ENCODE measurements around the gene FBLN7. TPM values are rescaled to one million over a fixed set of nuclear protein-coding genes. Genes with fewer than 3 reads are reported as not detected.

The FBLN7 gene
- total and polyA plus RNA-seq, 2 experiments from 2014 or later: 0.11 to 1.6 TPM

DNA sequence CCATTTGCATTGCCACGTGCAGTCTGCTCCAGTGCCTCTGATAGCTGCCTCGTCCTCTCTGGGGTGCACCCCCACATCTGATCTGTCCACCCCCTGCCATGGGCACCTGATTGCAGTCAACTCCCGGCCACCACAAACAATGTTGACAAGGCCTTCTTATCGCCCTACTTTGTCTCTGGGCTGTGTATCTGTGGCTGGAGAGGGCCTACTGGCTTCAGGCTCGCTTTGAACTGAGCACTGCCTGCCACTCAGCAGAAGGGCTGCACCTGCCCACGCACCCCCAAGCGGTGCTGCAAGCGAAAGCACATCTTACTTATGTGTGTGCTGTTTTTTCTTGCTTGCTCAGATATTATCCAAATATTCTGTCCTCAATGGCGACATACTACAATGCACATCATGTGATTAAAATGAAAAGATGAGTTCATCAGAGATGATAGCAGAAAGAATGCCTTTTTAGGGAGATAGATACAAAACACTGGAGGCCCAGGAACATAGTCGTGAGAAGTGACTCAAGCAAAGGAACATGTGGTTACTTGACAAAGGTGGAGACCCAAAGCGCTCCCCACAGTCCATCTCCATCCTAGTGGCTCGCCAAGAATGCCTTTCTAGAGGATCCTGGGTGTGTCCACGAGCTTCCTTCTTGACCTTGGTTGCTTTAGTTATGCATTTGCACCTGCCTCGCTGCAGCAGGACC, 28.8 kb downstream of the FBLN7 start:
- peaks cover 13% of the 10 kb centered on the region for H3K4me1 ChIP-seq (ENCODE audit: insufficient read depth)
- no peaks in the 10 kb centered on the region for H3K79me2 ChIP-seq (ENCODE audit: insufficient read depth)
- H4K20me1 ChIP-seq (ENCODE audit: insufficient read depth): no peaks in the 10 kb centered on the region
- DNase-seq: no peak
- H3K4me3 ChIP-seq: no peak overlapping the region
- WGBS, 2 experiments (ENCODE audit: low coverage in 1 of 2, low lambda C conversion rate in 2 of 2, missing lambda C conversion rate in 2 of 2): 81 to 84% methylated on average over 14 of the region's 14 CpGs
- no peaks in the 10 kb centered on the region for H3K27me3 ChIP-seq (replicated peaks; ENCODE audit: insufficient read depth)
- TF ChIP-seq EZH2phosphoT487 (IDR thresholded peaks at IDR 0.05; ENCODE audit: insufficient read depth, low read depth): no peak
- TF ChIP-seq EZH2 (IDR thresholded peaks at IDR 0.05; ENCODE audit: insufficient read depth, poor library complexity, severe bottlenecking): no peak
- H3K27ac ChIP-seq: no peak overlapping the region
- no peaks in the 10 kb centered on the region for H3K9me2 ChIP-seq (ENCODE audit: insufficient read depth)
- H2AFZ ChIP-seq: no peak overlapping the region
- no peak overlapping the region for H3K9ac ChIP-seq
- no peak overlapping the region for H3K4me2 ChIP-seq (ENCODE audit: unreplicated experiment)
- H3K36me3 ChIP-seq (ENCODE audit: low read depth): no peaks in the 10 kb centered on the region
- H3K9me3 ChIP-seq (ENCODE audit: low read depth): no peaks in the 10 kb centered on the region
- H3F3A ChIP-seq (ENCODE audit: insufficient read depth): 0 out of 2 replicates have a peak, but pooled peaks cover 6% of the 10 kb centered on the region
- in situ Hi-C loops (cut with MboI): no loop called here

DNA sequence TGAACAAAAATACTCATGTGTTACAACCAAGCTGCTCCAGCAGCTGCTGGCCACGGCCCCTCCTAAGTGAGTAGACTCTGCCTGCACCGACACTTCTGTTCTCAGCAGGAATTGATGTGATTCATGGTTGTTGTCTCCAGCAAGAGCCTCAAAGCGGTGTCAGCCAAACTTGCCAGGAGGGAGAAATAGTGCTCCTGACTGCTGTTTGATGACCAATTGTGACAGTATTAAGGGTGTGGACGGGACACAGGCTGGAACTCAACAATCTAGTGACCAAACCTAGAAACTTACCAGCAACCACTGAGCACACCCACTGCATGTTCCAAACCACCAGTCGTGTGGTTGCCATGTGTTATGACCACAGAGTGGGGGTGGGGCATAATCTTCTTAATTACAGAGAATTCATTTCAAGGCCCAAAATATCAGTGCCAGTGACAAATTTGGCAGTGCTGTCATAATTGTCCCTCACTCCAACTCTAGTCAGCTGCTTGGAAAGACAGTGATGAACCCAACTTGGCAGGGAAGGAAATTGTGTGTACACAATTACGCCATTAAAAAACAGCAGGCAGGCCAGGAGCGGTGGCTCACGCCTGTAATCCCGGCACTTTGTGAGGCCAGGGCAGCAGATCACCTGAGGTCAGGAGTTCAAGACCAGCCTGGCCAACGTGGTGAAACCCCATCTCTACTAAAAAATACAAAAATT, 30.4 kb downstream of the FBLN7 start:
- H3F3A ChIP-seq (ENCODE audit: insufficient read depth): 0 out of 2 replicates have a peak, but pooled peaks cover 6% of the 10 kb centered on the region
- no peaks in the 10 kb centered on the region for H4K20me1 ChIP-seq (ENCODE audit: insufficient read depth)
- H3K4me3 ChIP-seq: no peak overlapping the region
- no peaks in the 10 kb centered on the region for H3K9me2 ChIP-seq (ENCODE audit: insufficient read depth)
- WGBS, 2 experiments (ENCODE audit: low coverage in 1 of 2, low lambda C conversion rate in 2 of 2, missing lambda C conversion rate in 2 of 2): 19% methylated on average over 10 of the region's 10 CpGs
- no peaks in the 10 kb centered on the region for H3K36me3 ChIP-seq (ENCODE audit: low read depth)
- peak; percentile 83 for DNase-seq
- no peaks in the 10 kb centered on the region for H3K9me3 ChIP-seq (ENCODE audit: low read depth)
- peak overlapping the region; percentile 16 for H3K4me2 ChIP-seq (ENCODE audit: unreplicated experiment)
- peak overlapping the region; percentile 37 for H3K27ac ChIP-seq
- no peaks in the 10 kb centered on the region for H3K79me2 ChIP-seq (ENCODE audit: insufficient read depth)
- H3K4me1 ChIP-seq (ENCODE audit: insufficient read depth): peaks cover 13% of the 10 kb centered on the region
- H2AFZ ChIP-seq: 0 out of 2 replicates have a peak overlapping the region, but pooled peaks have one; percentile 26
- no peaks in the 10 kb centered on the region for H3K27me3 ChIP-seq (replicated peaks; ENCODE audit: insufficient read depth)
- TF ChIP-seq EZH2phosphoT487 (IDR thresholded peaks at IDR 0.05; ENCODE audit: insufficient read depth, low read depth): no peak
- in situ Hi-C loops (cut with MboI): no loop called here
- no peak overlapping the region for H3K9ac ChIP-seq

DNA sequence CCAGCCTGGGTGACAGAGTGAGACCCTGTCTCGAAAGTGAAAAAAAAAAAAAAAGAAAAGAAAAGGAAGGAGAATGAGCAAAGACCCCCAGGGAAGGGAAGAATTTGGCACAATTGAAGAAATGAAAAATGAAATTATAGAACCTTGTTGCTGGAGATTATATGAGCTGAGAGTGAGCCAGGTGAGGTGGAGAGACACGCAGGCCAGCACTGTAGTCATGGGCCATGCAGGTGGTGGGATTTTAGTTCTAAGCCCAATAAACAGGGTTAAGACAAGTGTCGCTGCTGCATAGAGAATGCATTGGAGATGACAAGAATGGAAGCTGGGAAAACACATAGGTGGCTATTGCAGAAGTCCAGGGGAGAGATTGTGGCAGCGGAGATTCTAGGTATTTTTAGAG, 32.3 kb downstream of the FBLN7 start:
- 92 to 97% methylated on average over 4 of the region's 4 CpGs for WGBS, 2 experiments (ENCODE audit: low coverage in 1 of 2, low lambda C conversion rate in 2 of 2, missing lambda C conversion rate in 2 of 2)
- H3F3A ChIP-seq (ENCODE audit: insufficient read depth): 0 out of 2 replicates have a peak, but pooled peaks cover 6% of the 10 kb centered on the region
- H3K4me3 ChIP-seq: no peak overlapping the region
- no peak overlapping the region for H3K27ac ChIP-seq
- no peaks in the 10 kb centered on the region for H3K79me2 ChIP-seq (ENCODE audit: insufficient read depth)
- in situ Hi-C loops (cut with MboI): no loop called here
- TF ChIP-seq EZH2phosphoT487 (IDR thresholded peaks at IDR 0.05; ENCODE audit: insufficient read depth, low read depth) (no peak), EZH2 (IDR thresholded peaks at IDR 0.05; ENCODE audit: insufficient read depth, poor library complexity, severe bottlenecking) (no peak)
- H2AFZ ChIP-seq: no peak overlapping the region
- no peaks in the 10 kb centered on the region for H3K27me3 ChIP-seq (replicated peaks; ENCODE audit: insufficient read depth)
- H3K9me3 ChIP-seq (ENCODE audit: low read depth): no peaks in the 10 kb centered on the region
- no peaks in the 10 kb centered on the region for H4K20me1 ChIP-seq (ENCODE audit: insufficient read depth)
- H3K4me1 ChIP-seq (ENCODE audit: insufficient read depth): peaks cover 13% of the 10 kb centered on the region
- no peak overlapping the region for H3K9ac ChIP-seq
- H3K36me3 ChIP-seq (ENCODE audit: low read depth): no peaks in the 10 kb centered on the region
- no peaks in the 10 kb centered on the region for H3K9me2 ChIP-seq (ENCODE audit: insufficient read depth)
- H3K4me2 ChIP-seq (ENCODE audit: unreplicated experiment): no peak overlapping the region
- no peak for DNase-seq

DNA sequence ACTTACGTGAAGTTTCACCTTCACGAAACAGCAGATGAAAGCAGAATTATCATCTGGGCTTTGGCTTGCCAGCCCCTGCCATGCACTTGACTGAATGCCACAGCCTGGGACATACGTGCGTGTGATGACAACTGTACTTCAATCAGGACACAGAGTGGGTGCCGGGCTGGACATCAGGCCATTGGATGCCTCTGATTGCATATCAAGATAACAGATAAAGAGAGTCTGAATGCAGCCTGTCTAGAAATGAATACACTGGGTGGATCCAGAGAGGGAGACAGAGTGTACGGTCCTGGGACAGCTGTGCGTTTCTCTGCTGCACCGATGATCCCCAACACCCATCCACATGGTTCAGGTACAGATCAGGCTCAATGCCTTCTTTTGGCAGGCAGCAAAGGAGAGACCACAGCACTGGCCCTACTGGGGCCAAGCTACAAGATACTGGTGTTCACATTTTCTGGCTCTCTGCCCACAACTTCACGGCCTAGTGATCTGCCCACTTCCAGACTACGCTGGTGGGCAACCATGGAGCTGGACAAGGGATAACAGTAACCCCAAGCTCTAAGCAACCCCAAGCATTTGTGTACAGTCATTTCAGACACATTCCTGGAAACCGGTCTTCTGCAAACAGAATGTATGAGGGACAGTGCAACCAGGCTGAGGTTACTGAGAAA, 35.6 kb downstream of the FBLN7 start:
- Histone ChIP-seq H3K36me3 (ENCODE audit: low read depth) (no peaks in the 10 kb centered on the region), H3K9me2 (ENCODE audit: insufficient read depth) (no peaks in the 10 kb centered on the region), H2AFZ (no peak overlapping the region), H3K4me2 (ENCODE audit: unreplicated experiment) (no peak overlapping the region), H3K4me3 (no peak overlapping the region), H3K4me1 (ENCODE audit: insufficient read depth) (peaks cover 6% of the 10 kb centered on the region; the same call in 1 of the 2 replicates), H3K27ac (no peak overlapping the region), H3K9ac (no peak overlapping the region), H3F3A (ENCODE audit: insufficient read depth) (no peaks in the 10 kb centered on the region), H3K79me2 (ENCODE audit: insufficient read depth) (no peaks in the 10 kb centered on the region), H4K20me1 (ENCODE audit: insufficient read depth) (no peaks in the 10 kb centered on the region), H3K9me3 (ENCODE audit: low read depth) (no peaks in the 10 kb centered on the region), H3K27me3 (replicated peaks; ENCODE audit: insufficient read depth) (no peaks in the 10 kb centered on the region)
- in situ Hi-C loops (cut with MboI): no loop called here
- TF ChIP-seq EZH2phosphoT487 (IDR thresholded peaks at IDR 0.05; ENCODE audit: insufficient read depth, low read depth): no peak
- no peak for TF ChIP-seq EZH2 (IDR thresholded peaks at IDR 0.05; ENCODE audit: insufficient read depth, poor library complexity, severe bottlenecking)
- DNase-seq: no peak
- WGBS, 2 experiments (ENCODE audit: low coverage in 1 of 2, low lambda C conversion rate in 2 of 2, missing lambda C conversion rate in 2 of 2): 92 to 97% methylated on average over 11 of the region's 11 CpGs
